ENCODE data around the gene CHDH. TPM values are rescaled to one million over a fixed set of nuclear protein-coding genes. Genes with fewer than 3 reads are reported as not detected.

CHDH gene
- total RNA-seq, 1 experiment from 2014 or later, result 5.1 TPM

- H3K9me2 ChIP-seq (replicated peaks; ENCODE audit: low read length), result no peaks in the 10 kb centered on the region
- no peak overlapping the region for H3K9ac ChIP-seq (ENCODE audit: low read length)
- BruUV-seq (replicated peaks), result no TSS peak
- no peaks in the 10 kb centered on the region for H3K9me3 ChIP-seq (ENCODE audit: low read length)
- TF ChIP-seq EZH2phosphoT487 (IDR thresholded peaks at IDR 0.05; ENCODE audit: borderline replicate concordance, low read length), result no peak
- TF ChIP-seq EZH2 (IDR thresholded peaks at IDR 0.05; ENCODE audit: low read length, unreplicated experiment), result no peak
- TF ChIP-seq CTCF (conservative IDR thresholded peaks at IDR 0.05; ENCODE audit: low read depth, low read length), result no peak
- H3K27ac ChIP-seq (ENCODE audit: low read length), result no peak overlapping the region
- ChIA-PET POLR2A (ENCODE audit: unreplicated experiment) (no interaction called here), CTCF (no interaction called here)
- H2AFZ ChIP-seq (ENCODE audit: low read length), result no peak overlapping the region
- intact Hi-C loops (cut with micrococcal nuclease), result no loop called here
- no peaks in the 10 kb centered on the region for H3F3A ChIP-seq (ENCODE audit: low read length, unreplicated experiment)
- no peak overlapping the region for H3K4me2 ChIP-seq (ENCODE audit: low read length)
- H4K20me1 ChIP-seq (ENCODE audit: low read length), result no peaks in the 10 kb centered on the region
- ATAC-seq (no peak), DNase-seq (no peak)
- no peaks in the 10 kb centered on the region for H3K27me3 ChIP-seq (ENCODE audit: low read length)
- H3K4me3 ChIP-seq (ENCODE audit: low read length), result no peak overlapping the region
- no peaks in the 10 kb centered on the region for H3K79me2 ChIP-seq (ENCODE audit: low read length)
- no peaks in the 10 kb centered on the region for H3K4me1 ChIP-seq (ENCODE audit: insufficient read depth, low read length)
- no peaks in the 10 kb centered on the region for H3K36me3 ChIP-seq (ENCODE audit: low read depth, low read length)
Observed at GRCh38 chr3:53828581-53828980, 17.6 kb downstream of the CHDH start.

DNA sequence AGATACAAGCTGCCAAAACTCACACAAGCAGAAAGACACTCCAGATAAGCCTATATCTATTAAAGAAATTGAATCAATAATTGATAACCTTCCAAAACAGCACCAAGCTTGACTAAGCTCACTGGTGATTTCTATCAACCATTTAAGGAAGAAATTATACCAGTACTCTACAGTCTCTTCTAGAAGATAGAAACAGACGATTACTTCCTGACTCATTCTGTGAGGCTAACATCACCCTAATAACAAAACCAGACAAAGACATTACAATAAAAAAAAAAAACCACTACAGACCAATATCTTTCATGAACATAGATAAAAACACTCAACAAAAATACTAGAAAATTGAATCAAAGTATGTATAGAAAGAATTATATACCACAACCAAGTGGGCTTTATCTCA, 20.2 kb downstream of the CHDH start:
- ChIA-PET POLR2A (ENCODE audit: unreplicated experiment) (no interaction called here), CTCF (no interaction called here)
- no peaks in the 10 kb centered on the region for H3K79me2 ChIP-seq (ENCODE audit: low read length)
- BruUV-seq (replicated peaks), result no TSS peak
- H3K9ac ChIP-seq (ENCODE audit: low read length), result no peak overlapping the region
- no peak for ATAC-seq
- no peaks in the 10 kb centered on the region for H3K27me3 ChIP-seq (ENCODE audit: low read length)
- H2AFZ ChIP-seq (ENCODE audit: low read length), result no peak overlapping the region
- H3K4me1 ChIP-seq (ENCODE audit: insufficient read depth, low read length), result no peaks in the 10 kb centered on the region
- H4K20me1 ChIP-seq (ENCODE audit: low read length), result no peaks in the 10 kb centered on the region
- H3K4me2 ChIP-seq (ENCODE audit: low read length), result no peak overlapping the region
- TF ChIP-seq EZH2phosphoT487 (IDR thresholded peaks at IDR 0.05; ENCODE audit: borderline replicate concordance, low read length) (no peak), CTCF (conservative IDR thresholded peaks at IDR 0.05; ENCODE audit: low read depth, low read length) (no peak), EZH2 (IDR thresholded peaks at IDR 0.05; ENCODE audit: low read length, unreplicated experiment) (no peak)
- H3K27ac ChIP-seq (ENCODE audit: low read length), result no peak overlapping the region
- no peaks in the 10 kb centered on the region for H3K36me3 ChIP-seq (ENCODE audit: low read depth, low read length)
- no peak for DNase-seq
- H3K9me2 ChIP-seq (replicated peaks; ENCODE audit: low read length), result no peaks in the 10 kb centered on the region
- no peaks in the 10 kb centered on the region for H3K9me3 ChIP-seq (ENCODE audit: low read length)
- no peaks in the 10 kb centered on the region for H3F3A ChIP-seq (ENCODE audit: low read length, unreplicated experiment)
- intact Hi-C loops (cut with micrococcal nuclease), result no loop called here
- H3K4me3 ChIP-seq (ENCODE audit: low read length), result no peak overlapping the region

DNA sequence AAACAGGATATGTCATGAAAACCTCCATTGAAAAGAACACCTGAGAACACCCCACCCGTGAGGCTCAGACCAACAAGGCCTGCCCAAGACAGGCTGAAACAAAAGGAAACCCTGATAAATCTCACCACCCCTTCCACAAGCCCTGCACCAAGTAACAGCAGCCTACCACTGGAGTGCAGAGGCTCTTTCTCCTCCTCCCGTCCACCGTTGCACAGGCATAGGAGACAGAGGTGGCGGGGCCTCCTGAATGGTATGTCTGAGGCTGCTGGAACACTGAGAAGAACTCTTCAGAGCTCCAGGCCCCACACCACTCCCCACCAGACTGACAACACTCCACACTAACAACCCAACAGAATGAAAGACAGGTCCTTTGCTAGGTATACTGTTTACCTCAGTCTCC, 21.4 kb downstream of the CHDH start:
- CTCF ChIA-PET, result interaction anchor here (0.7 kb wide), 1 partner anchor 104 kb away, joined by 4 read pairs; no protein-coding TSS in a partner anchor
- no peaks in the 10 kb centered on the region for H3K79me2 ChIP-seq (ENCODE audit: low read length)
- TF ChIP-seq CTCF (conservative IDR thresholded peaks at IDR 0.05; ENCODE audit: low read depth, low read length) (no peak), EZH2 (IDR thresholded peaks at IDR 0.05; ENCODE audit: low read length, unreplicated experiment) (no peak), EZH2phosphoT487 (IDR thresholded peaks at IDR 0.05; ENCODE audit: borderline replicate concordance, low read length) (no peak)
- DNase-seq (no peak), ATAC-seq (no peak)
- no TSS peak for BruUV-seq (replicated peaks)
- H3K9ac ChIP-seq (ENCODE audit: low read length), result no peak overlapping the region
- H2AFZ ChIP-seq (ENCODE audit: low read length), result no peak overlapping the region
- H3K9me2 ChIP-seq (replicated peaks; ENCODE audit: low read length), result no peaks in the 10 kb centered on the region
- no peaks in the 10 kb centered on the region for H3K36me3 ChIP-seq (ENCODE audit: low read depth, low read length)
- no peak overlapping the region for H3K4me3 ChIP-seq (ENCODE audit: low read length)
- no peaks in the 10 kb centered on the region for H3K4me1 ChIP-seq (ENCODE audit: insufficient read depth, low read length)
- H3F3A ChIP-seq (ENCODE audit: low read length, unreplicated experiment), result no peaks in the 10 kb centered on the region
- no peak overlapping the region for H3K27ac ChIP-seq (ENCODE audit: low read length)
- POLR2A ChIA-PET (ENCODE audit: unreplicated experiment), result no interaction called here
- H4K20me1 ChIP-seq (ENCODE audit: low read length), result no peaks in the 10 kb centered on the region
- no peak overlapping the region for H3K4me2 ChIP-seq (ENCODE audit: low read length)
- no peaks in the 10 kb centered on the region for H3K27me3 ChIP-seq (ENCODE audit: low read length)
- intact Hi-C loops (cut with micrococcal nuclease), result no loop called here
- no peaks in the 10 kb centered on the region for H3K9me3 ChIP-seq (ENCODE audit: low read length)

Measured in PC-3 (cell line).